Panc1 (cell line): ENCODE results near the gene GRID1. TPM values are rescaled to one million over a fixed set of nuclear protein-coding genes. Genes with fewer than 3 reads are reported as not detected.

Source experiments
- ATAC-seq: fragments of 200-7000 bp; cut with Tn5 transposase; 2 replicates; pipeline ENCODE4 v1.9.1; 2020; ENCODE audit warnings: mild to moderate bottlenecking, moderate library complexity
- BruUV-seq: library from RNA; stranded (reverse); fragments of 400-500 nt; replicated peaks from 2 replicates; lab custom pipeline; 2021; lab: Mats Ljungman, UMichigan
- CTCF ChIA-PET: fragments of 300-600 bp; sonication (Branson Sonifier 250); formaldehyde crosslinking; loops from one replicate; lab custom pipeline; 2022; ENCODE audit warnings: antibody characterized with exemption; lab: Charles Lee
- POLR2A ChIA-PET: fragments of 300-600 bp; sonication (Branson Sonifier 250); formaldehyde crosslinking; loops from one replicate; lab custom pipeline; 2022; ENCODE audit warnings: antibody characterized with exemption; lab: Charles Lee
- DNase-seq: peaks from one replicate; pipeline ENCODE4 v3.0.0-alpha.2; 2010; ENCODE audit warnings: low read depth, low spot score
- H3K27ac ChIP-seq: 2 replicates; pipeline ENCODE4 v1.5.1; 2011; ENCODE audit warnings: mild to moderate bottlenecking, low read length, inconsistent platforms
- H3K27me3 ChIP-seq: fragments of 200-500 bp; sonication (Bioruptor generic); 2 replicates; pipeline ENCODE4 v1.6.0; 2014; ENCODE audit warnings: low read length, inconsistent platforms; ENCODE audit not compliant: control insufficient read depth, insufficient read depth
- H3K36me3 ChIP-seq: fragments of 200-500 bp; sonication (Bioruptor generic); 2 replicates; pipeline ENCODE4 v1.5.1; 2014; ENCODE audit warnings: inconsistent platforms, mild to moderate bottlenecking, low read length, moderate library complexity; ENCODE audit not compliant: control insufficient read depth, insufficient read depth
- H3K4me1 ChIP-seq: 2 replicates; pipeline ENCODE4 v1.5.1; 2011; ENCODE audit warnings: inconsistent platforms, mild to moderate bottlenecking, low read length, moderate library complexity; ENCODE audit not compliant: control insufficient read depth, insufficient read depth
- H3K4me3 ChIP-seq, 2 experiments: 2 replicates each; pipeline ENCODE4 v1.5.1; 2011 to 2012; ENCODE audit warnings: low read depth in 2 of 2, low read length in 2 of 2, mild to moderate bottlenecking in 2 of 2, inconsistent platforms in 1 of 2, moderate library complexity in 1 of 2
- H3K9me3 ChIP-seq: fragments of 200-500 bp; sonication (Bioruptor generic); 2 replicates; pipeline ENCODE4 v1.5.1; 2014; ENCODE audit warnings: low read depth, mild to moderate bottlenecking, inconsistent platforms, low read length, moderate library complexity; ENCODE audit not compliant: control insufficient read depth, insufficient read depth
- CTCF ChIP-seq: fragments of 450-650 bp; IDR thresholded peaks from 2 replicates; pipeline ENCODE4 v1.5.1; 2017; ENCODE audit warnings: mild to moderate bottlenecking
- POLR2AphosphoS5 ChIP-seq: IDR thresholded peaks from 2 replicates; pipeline ENCODE4 v1.6.1; 2012; ENCODE audit warnings: mild to moderate bottlenecking, low read depth, low read length, moderate library complexity
- REST ChIP-seq, 2 experiments: IDR thresholded peaks; 2 replicates each; pipeline ENCODE4 v1.6.1; 2011 to 2012; ENCODE audit warnings: low read depth in 2 of 2, control low read depth in 1 of 2, low read length in 1 of 2, mild to moderate bottlenecking in 1 of 2, moderate library complexity in 1 of 2; ENCODE audit not compliant: insufficient read depth in 1 of 2
- SIN3A ChIP-seq: IDR thresholded peaks from 2 replicates; pipeline ENCODE4 v1.6.1; 2012; ENCODE audit warnings: low read depth, mild to moderate bottlenecking, low read length, moderate library complexity, borderline replicate concordance; ENCODE audit not compliant: insufficient read depth
- TCF7L2 ChIP-seq: IDR thresholded peaks from 2 replicates; pipeline ENCODE4 v1.6.1; 2011; ENCODE audit warnings: mild to moderate bottlenecking, low read depth, low read length, inconsistent platforms
- in situ Hi-C: cut with HindIII; loops from 2 replicates; pipeline ENCODE4 v1.10.0; 2016; ENCODE audit warnings: low sequenced_read_pairs, low pct_unique_long_range_greater_than_20kb
- intact Hi-C: fragments of 100-400 bp; cut with micrococcal nuclease; formaldehyde crosslinking; loops from one replicate; pipeline ENCODE4 v1.10.0; 2022; ENCODE audit not compliant: unreplicated experiment
- total RNA-seq: library from RNA; stranded (reverse); gene quantifications from one replicate; pipeline ENCODE4 v1.2.1, GENCODE V29; 2021; ENCODE audit not compliant: unreplicated experiment

GRID1 gene
- total RNA-seq, 1 experiment from 2014 or later, result 2.3 TPM

GRCh38 chr10:86373828-86374227, 7.2 kb upstream of the GRID1 start:
- intact Hi-C loops, result loop anchor here (10.0 kb wide), 3 partner anchors 199 to 1819 kb away; no protein-coding TSS in a partner anchor
- CTCF ChIA-PET, result no interaction called here
- Histone ChIP-seq H3K4me1 (no peaks in the 10 kb centered on the region), H3K27ac (no peak overlapping the region), H3K4me3 (no peak overlapping the region), H3K9me3 (no peaks in the 10 kb centered on the region), H3K27me3 (no peaks in the 10 kb centered on the region; the same call in none of the 2 replicates), H3K36me3 (no peaks in the 10 kb centered on the region)
- in situ Hi-C loops, result no loop called here
- POLR2A ChIA-PET, result no interaction called here
- BruUV-seq, result no TSS peak
- ATAC-seq (no peak), DNase-seq (no peak)
- TF ChIP-seq REST (IDR thresholded peaks at IDR 0.05; ENCODE audit: insufficient read depth in 1 of 2, low read depth in 2 of 2, low read length in 1 of 2) (no peak), TCF7L2 (no peak), SIN3A (no peak), POLR2AphosphoS5 (no peak), CTCF (no peak)

GRCh38 chr10:86373251-86373650, 6.7 kb upstream of the GRID1 start:
- Histone ChIP-seq H3K27ac (no peak overlapping the region), H3K36me3 (no peaks in the 10 kb centered on the region), H3K4me3 (no peak overlapping the region), H3K27me3 (no peaks in the 10 kb centered on the region; the same call in none of the 2 replicates), H3K4me1 (no peaks in the 10 kb centered on the region), H3K9me3 (no peaks in the 10 kb centered on the region)
- POLR2A ChIA-PET, result no interaction called here
- intact Hi-C loops (loop anchor here (10.0 kb wide), 3 partner anchors 198 to 1818 kb away; no protein-coding TSS in a partner anchor), in situ Hi-C loops (no loop called here)
- CTCF ChIA-PET, result no interaction called here
- no TSS peak for BruUV-seq
- no peak for TF ChIP-seq POLR2AphosphoS5
- no peak for TF ChIP-seq CTCF
- no peak for TF ChIP-seq TCF7L2
- TF ChIP-seq REST (IDR thresholded peaks at IDR 0.05; ENCODE audit: insufficient read depth in 1 of 2, low read depth in 2 of 2, low read length in 1 of 2), result no peak
- TF ChIP-seq SIN3A, result no peak
- ATAC-seq, result no peak
- no peak for DNase-seq
